Right kidney (tissue), 1 donor: ENCODE data around the gene PROC.
"Not testable (repeated sequence)": the region's sequence is repeated elsewhere in the genome, so short reads cannot be mapped to it uniquely, and the experiment has no call there.

Experiments
- DNase-seq: peaks from one replicate; pipeline ENCODE4 v3.0.0-alpha.2; 2016

Gene PROC

GRCh38 chr2:127394492-127394891, 23.7 kb upstream of the PROC start:
- DNase-seq, result no peak

- DNase-seq, result no peak
These were observed 20.5 kb upstream of the PROC start for GRCh38 chr2:127397568-127398238.

- no peak for DNase-seq
These were observed 20.0 kb upstream of the PROC start for GRCh38 chr2:127398239-127398590.

- DNase-seq, result no peak
These were observed 17.7 kb upstream of the PROC start for GRCh38 chr2:127400533-127400896.

GRCh38 chr2:127400897-127401756, 17.1 kb upstream of the PROC start:
- DNase-seq, result no peak

- DNase-seq, result no peak
These were observed 16.2 kb upstream of the PROC start for GRCh38 chr2:127401757-127402695.

- DNase-seq, result no peak
These were observed 14.8 kb upstream of the PROC start for GRCh38 chr2:127403460-127403859.

GRCh38 chr2:127404466-127405254, 13.6 kb upstream of the PROC start:
- DNase-seq, result no peak

- no peak for DNase-seq
These were observed 13.0 kb upstream of the PROC start for GRCh38 chr2:127405255-127405610.

- no peak for DNase-seq
These were observed 11.8 kb upstream of the PROC start for GRCh38 chr2:127406454-127406853.

- no peak for DNase-seq
These were observed 11.1 kb upstream of the PROC start for GRCh38 chr2:127407091-127407490.

GRCh38 chr2:127407661-127408003, 10.6 kb upstream of the PROC start:
- no peak for DNase-seq

GRCh38 chr2:127408004-127408806, 10.0 kb upstream of the PROC start:
- DNase-seq, result peak; percentile 85

- DNase-seq, result no peak
These were observed 9.5 kb upstream of the PROC start for GRCh38 chr2:127408807-127409099.

GRCh38 chr2:127409716-127410115, 8.5 kb upstream of the PROC start:
- DNase-seq, result not testable (repeated sequence)

- DNase-seq, result no peak
These were observed 7.2 kb upstream of the PROC start for GRCh38 chr2:127410871-127411652.

- DNase-seq, result no peak
These were observed 6.4 kb upstream of the PROC start for GRCh38 chr2:127411653-127412369.

- no peak for DNase-seq
These were observed 5.0 kb upstream of the PROC start for GRCh38 chr2:127413200-127413599.

GRCh38 chr2:127413782-127414637, 4.2 kb upstream of the PROC start:
- no peak for DNase-seq
